IPS-20b (cell line): ENCODE measurements around the gene FABP3.
A peak's percentile ranks its signal among the peaks of the same experiment; 100 is the strongest.

ENCODE experiments used
- H3K27ac ChIP-seq: one replicate; pipeline ENCODE4 v1.5.1; 2013; ENCODE audit warnings: low read length
- H3K27me3 ChIP-seq: 2 replicates; pipeline ENCODE4 v1.6.1; 2013; ENCODE audit warnings: mild to moderate bottlenecking, low read length, inconsistent platforms; ENCODE audit not compliant: insufficient read depth
- H3K36me3 ChIP-seq: 2 replicates; pipeline ENCODE4 v1.6.1; 2013; ENCODE audit warnings: low read depth, mild to moderate bottlenecking, inconsistent platforms, low read length, moderate library complexity; ENCODE audit not compliant: insufficient read depth
- H3K4me1 ChIP-seq: 2 replicates; pipeline ENCODE4 v1.6.1; 2013; ENCODE audit warnings: mild to moderate bottlenecking, control low read depth, inconsistent platforms, low read length, moderate library complexity; ENCODE audit not compliant: insufficient read depth
- H3K4me3 ChIP-seq: 2 replicates; pipeline ENCODE4 v1.5.1; 2013; ENCODE audit warnings: mild to moderate bottlenecking, low read length, inconsistent platforms
- H3K9ac ChIP-seq: 2 replicates; pipeline ENCODE4 v1.6.1; 2013; ENCODE audit warnings: low read depth, mild to moderate bottlenecking, inconsistent platforms, low read length, moderate library complexity
- H3K9me3 ChIP-seq: 2 replicates; pipeline ENCODE4 v1.6.1; 2013; ENCODE audit warnings: mild to moderate bottlenecking, low read depth, low read length, inconsistent platforms; ENCODE audit not compliant: insufficient read depth

FABP3 gene

GRCh38 chr1:31368611-31369107 is 4.2 kb downstream of the FABP3 start:
- Histone ChIP-seq H3K4me3 (no peak overlapping the region), H3K9ac (no peak overlapping the region), H3K4me1 (peaks cover 18% of the 10 kb centered on the region; the same call in 1 of the 2 replicates), H3K36me3 (peaks cover 49% of the 10 kb centered on the region), H3K27me3 (no peaks in the 10 kb centered on the region), H3K9me3 (no peaks in the 10 kb centered on the region), H3K27ac (no peak overlapping the region)

GRCh38 chr1:31366796-31367195 is 6.1 kb downstream of the FABP3 start:
- H3K27ac ChIP-seq: no peak overlapping the region

DNA sequence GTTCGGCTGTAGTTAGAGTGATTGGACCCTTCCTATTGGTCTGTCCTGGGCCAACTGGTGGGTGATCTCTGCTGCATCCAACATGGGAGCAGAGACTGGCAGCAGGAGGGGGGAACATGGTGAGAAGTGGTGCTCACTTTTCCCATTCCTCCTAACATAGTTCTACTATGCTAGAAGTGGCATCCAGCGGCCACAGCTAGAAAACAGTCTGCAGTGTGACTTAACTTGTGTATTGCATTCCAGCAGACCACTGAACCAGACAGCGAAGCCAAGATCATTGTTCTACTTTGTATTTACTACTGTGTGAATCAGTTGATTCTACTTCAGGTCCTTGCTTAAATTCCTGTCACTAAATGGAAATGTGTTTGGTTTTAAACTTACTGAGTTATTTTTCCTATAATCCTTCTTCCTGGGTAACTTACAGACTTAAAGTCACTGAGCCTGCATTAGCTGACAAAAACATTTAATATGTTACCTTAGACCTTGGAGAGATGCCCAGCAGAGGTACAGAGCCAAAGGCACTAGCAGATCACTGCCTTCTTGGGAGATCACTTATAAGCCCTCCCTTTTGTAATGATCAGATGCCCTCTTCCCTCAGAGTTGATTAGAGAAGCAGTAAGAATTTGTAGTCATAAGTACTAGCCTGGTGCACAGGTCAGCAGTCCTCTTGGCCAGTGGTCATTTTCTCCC is 8.2 kb downstream of the FABP3 start:
- H3K9ac ChIP-seq: no peak overlapping the region
- no peak overlapping the region for H3K4me3 ChIP-seq
- no peaks in the 10 kb centered on the region for H3K9me3 ChIP-seq
- peaks cover 10% of the 10 kb centered on the region; the same call in 1 of the 2 replicates for H3K4me1 ChIP-seq
- H3K36me3 ChIP-seq: peaks cover 65% of the 10 kb centered on the region
- no peak overlapping the region for H3K27ac ChIP-seq
- no peaks in the 10 kb centered on the region for H3K27me3 ChIP-seq

More at GRCh38 chr1:31366796-31367195, 6.1 kb downstream of the FABP3 start:
- no peaks in the 10 kb centered on the region for H3K9me3 ChIP-seq
- H3K4me1 ChIP-seq: peaks cover 10% of the 10 kb centered on the region; the same call in 1 of the 2 replicates
- peak overlapping the region; percentile 23; the same call in 1 of the 2 replicates for H3K9ac ChIP-seq
- peak overlapping the region; percentile 8; the same call in 1 of the 2 replicates for H3K4me3 ChIP-seq
- peaks cover 51% of the 10 kb centered on the region for H3K36me3 ChIP-seq
- no peaks in the 10 kb centered on the region for H3K27me3 ChIP-seq

- Histone ChIP-seq H3K27ac (no peak overlapping the region), H3K4me1 (peaks cover 8% of the 10 kb centered on the region; the same call in 1 of the 2 replicates), H3K9me3 (no peaks in the 10 kb centered on the region), H3K27me3 (no peaks in the 10 kb centered on the region), H3K9ac (no peak overlapping the region), H3K36me3 (peaks cover 48% of the 10 kb centered on the region), H3K4me3 (no peak overlapping the region)
These were observed 10.8 kb downstream of the FABP3 start for GRCh38 chr1:31362032-31362431.

DNA sequence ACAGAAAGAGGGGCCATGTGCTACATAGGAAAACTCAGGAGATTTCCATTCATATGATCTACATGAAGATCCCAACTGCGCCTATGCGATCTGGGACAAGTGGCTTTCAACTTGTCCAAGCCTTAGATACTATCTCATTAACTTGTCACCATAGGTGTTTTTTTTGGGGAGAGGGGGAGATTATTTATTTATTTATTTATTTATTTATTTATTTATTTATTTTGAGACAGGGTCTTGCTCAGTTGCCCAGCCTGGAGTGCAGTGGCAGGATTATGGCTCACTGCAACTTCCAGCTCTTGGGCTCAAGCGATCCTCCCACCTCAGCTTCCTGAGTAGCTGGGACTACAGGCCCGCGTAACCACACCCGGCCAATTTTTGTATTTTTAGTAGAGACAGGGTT is 11.3 kb downstream of the FABP3 start:
- H3K27me3 ChIP-seq: no peaks in the 10 kb centered on the region
- H3K4me1 ChIP-seq: peaks cover 3% of the 10 kb centered on the region; the same call in 1 of the 2 replicates
- peaks cover 48% of the 10 kb centered on the region for H3K36me3 ChIP-seq
- no peak overlapping the region for H3K9ac ChIP-seq
- no peak overlapping the region for H3K4me3 ChIP-seq
- H3K9me3 ChIP-seq: no peaks in the 10 kb centered on the region
- no peak overlapping the region for H3K27ac ChIP-seq

DNA sequence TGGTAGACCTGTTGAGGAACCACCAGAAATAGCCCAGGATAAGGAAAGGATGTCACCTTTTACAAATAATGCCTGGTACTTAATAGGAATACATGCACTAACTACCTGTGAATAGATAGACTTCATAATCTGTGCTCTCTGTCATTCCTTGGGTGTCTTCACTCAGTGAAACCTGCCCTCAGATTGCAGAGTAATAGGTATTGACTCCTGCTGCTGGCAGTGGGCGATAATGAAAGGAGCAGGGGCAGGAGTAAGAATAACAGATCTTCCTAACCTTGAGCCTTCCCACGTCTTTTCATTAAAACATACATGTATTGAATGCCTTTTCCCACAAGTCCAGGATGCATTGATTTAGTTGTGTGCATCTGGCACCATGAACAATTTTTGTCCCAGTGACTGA is 16.4 kb downstream of the FABP3 start:
- no peaks in the 10 kb centered on the region for H3K27me3 ChIP-seq
- no peak overlapping the region for H3K9ac ChIP-seq
- H3K4me3 ChIP-seq: no peak overlapping the region
- H3K4me1 ChIP-seq: no peaks in the 10 kb centered on the region
- no peak overlapping the region for H3K27ac ChIP-seq
- no peaks in the 10 kb centered on the region for H3K9me3 ChIP-seq
- H3K36me3 ChIP-seq: peaks cover 53% of the 10 kb centered on the region

GRCh38 chr1:31354283-31354682 is 18.6 kb downstream of the FABP3 start:
- Histone ChIP-seq H3K27me3 (no peaks in the 10 kb centered on the region), H3K4me1 (no peaks in the 10 kb centered on the region), H3K9ac (no peak overlapping the region), H3K4me3 (no peak overlapping the region), H3K36me3 (peaks cover 57% of the 10 kb centered on the region), H3K27ac (no peak overlapping the region), H3K9me3 (no peaks in the 10 kb centered on the region)

- H3K27me3 ChIP-seq: no peaks in the 10 kb centered on the region
- H3K4me1 ChIP-seq: no peaks in the 10 kb centered on the region
- no peak overlapping the region for H3K27ac ChIP-seq
- no peak overlapping the region for H3K9ac ChIP-seq
- H3K4me3 ChIP-seq: no peak overlapping the region
- H3K36me3 ChIP-seq: peaks cover 75% of the 10 kb centered on the region
- no peaks in the 10 kb centered on the region for H3K9me3 ChIP-seq
These were observed 24.4 kb downstream of the FABP3 start for GRCh38 chr1:31348449-31348848.

DNA sequence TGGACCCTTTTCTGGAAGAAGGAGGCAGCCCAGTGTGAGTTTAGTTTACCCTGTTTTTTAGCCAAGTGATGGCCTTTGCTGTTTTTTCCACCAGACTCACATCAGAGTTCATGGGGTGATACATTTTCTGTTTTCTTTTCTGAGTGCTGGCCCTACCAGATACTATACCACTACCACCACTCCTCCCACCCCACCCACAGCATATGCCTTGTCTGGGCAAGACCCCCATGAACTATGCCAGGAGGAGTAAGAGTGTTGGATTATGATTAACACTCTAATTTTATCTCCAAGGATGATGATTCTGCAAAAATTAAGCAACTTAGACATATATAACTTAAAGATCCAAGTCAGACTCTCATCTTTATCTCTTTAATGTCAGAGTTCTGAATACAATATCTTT is 26.1 kb downstream of the FABP3 start:
- H3K4me1 ChIP-seq: no peaks in the 10 kb centered on the region
- no peaks in the 10 kb centered on the region for H3K9me3 ChIP-seq
- H3K27ac ChIP-seq: no peak overlapping the region
- no peaks in the 10 kb centered on the region for H3K27me3 ChIP-seq
- H3K36me3 ChIP-seq: peaks cover 59% of the 10 kb centered on the region
- H3K4me3 ChIP-seq: no peak overlapping the region
- no peak overlapping the region for H3K9ac ChIP-seq

DNA sequence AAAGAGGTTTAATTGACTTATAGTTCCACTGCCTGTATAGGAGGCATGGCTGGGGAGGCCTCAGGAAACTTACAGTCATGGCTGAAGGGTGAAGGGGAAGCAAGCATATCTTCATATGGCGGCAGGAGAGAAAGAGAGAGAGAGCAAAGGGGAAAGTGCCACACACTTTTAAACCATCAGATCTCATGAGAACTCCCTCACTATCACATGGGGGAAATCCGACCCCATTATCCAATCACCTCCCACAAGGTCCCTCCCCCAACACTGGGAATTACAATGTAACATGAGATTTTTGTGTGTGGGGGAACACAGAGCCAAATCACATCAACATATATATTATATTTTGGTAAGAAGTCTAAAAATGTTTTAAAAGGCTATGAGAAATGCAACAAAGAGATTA is 27.2 kb downstream of the FABP3 start:
- Histone ChIP-seq H3K9me3 (no peaks in the 10 kb centered on the region), H3K9ac (no peak overlapping the region), H3K4me1 (no peaks in the 10 kb centered on the region), H3K27me3 (no peaks in the 10 kb centered on the region), H3K4me3 (no peak overlapping the region), H3K27ac (no peak overlapping the region), H3K36me3 (peaks cover 48% of the 10 kb centered on the region)

- no peaks in the 10 kb centered on the region for H3K4me1 ChIP-seq
- no peak overlapping the region for H3K4me3 ChIP-seq
- no peak overlapping the region for H3K27ac ChIP-seq
- H3K9me3 ChIP-seq: no peaks in the 10 kb centered on the region
- H3K27me3 ChIP-seq: no peaks in the 10 kb centered on the region
- H3K36me3 ChIP-seq: peaks cover 41% of the 10 kb centered on the region
- no peak overlapping the region for H3K9ac ChIP-seq
These were observed 28.4 kb downstream of the FABP3 start for GRCh38 chr1:31344503-31344902.

- Histone ChIP-seq H3K27ac (no peak overlapping the region), H3K9ac (no peak overlapping the region), H3K4me1 (no peaks in the 10 kb centered on the region)
These were observed 36.0 kb downstream of the FABP3 start for GRCh38 chr1:31336687-31337467.

More at GRCh38 chr1:31336687-31337467, 36.0 kb downstream of the FABP3 start:
- Histone ChIP-seq H3K4me3 (no peak overlapping the region), H3K9me3 (no peaks in the 10 kb centered on the region), H3K36me3 (peaks cover 19% of the 10 kb centered on the region), H3K27me3 (no peaks in the 10 kb centered on the region)
